HG02970 (cell line): Measurements from ENCODE around the gene DCTD.

Experiments
- ATAC-seq: cut with Tn5 transposase; IDR thresholded peaks from one replicate; pipeline ENCODE4 v1.9.1; 2021; ENCODE audit warnings: mild to moderate bottlenecking, moderate library complexity, moderate number of reproducible peaks; ENCODE audit not compliant: unreplicated experiment, low FRiP score

DCTD gene

DNA sequence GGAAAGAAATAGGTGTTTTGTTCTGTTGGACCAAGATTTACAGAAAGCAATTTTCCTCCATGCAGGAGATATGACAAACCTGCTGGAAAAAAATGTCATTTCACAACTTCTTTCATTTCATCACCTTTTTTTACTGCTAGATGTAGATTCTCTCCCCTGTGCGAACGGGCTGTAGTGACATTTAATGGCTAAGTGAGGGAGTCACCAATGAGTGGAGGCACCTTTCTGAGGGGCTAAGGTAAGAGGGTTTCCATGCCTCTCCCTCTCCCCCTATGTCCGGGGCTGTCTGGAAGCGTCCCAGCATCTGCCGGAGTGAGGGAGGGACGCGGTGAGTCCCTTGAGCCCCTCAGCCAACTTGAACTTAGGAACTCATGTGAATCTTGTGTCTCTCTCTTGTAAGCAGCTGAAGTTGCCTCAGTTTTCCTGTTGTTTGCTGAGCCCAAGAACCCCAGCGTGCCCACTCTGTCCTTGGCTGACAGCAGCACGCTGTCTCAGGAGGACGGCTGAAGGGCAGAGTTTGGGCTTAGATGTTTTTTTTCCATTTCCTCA is 42.3 kb downstream of the DCTD start:
- ATAC-seq, result no peak

- ATAC-seq, result no peak
These were observed 42.9 kb downstream of the DCTD start for GRCh38 chr4:182874304-182874751.

GRCh38 chr4:182873726-182874125 is 43.5 kb downstream of the DCTD start:
- ATAC-seq, result no peak

GRCh38 chr4:182873289-182873688 is 43.9 kb downstream of the DCTD start:
- ATAC-seq, result no peak

GRCh38 chr4:182872886-182873285 is 44.3 kb downstream of the DCTD start:
- ATAC-seq, result no peak

GRCh38 chr4:182871616-182872015 is 45.6 kb downstream of the DCTD start:
- no peak for ATAC-seq

GRCh38 chr4:182869697-182870096 is 47.5 kb downstream of the DCTD start:
- ATAC-seq, result no peak

DNA sequence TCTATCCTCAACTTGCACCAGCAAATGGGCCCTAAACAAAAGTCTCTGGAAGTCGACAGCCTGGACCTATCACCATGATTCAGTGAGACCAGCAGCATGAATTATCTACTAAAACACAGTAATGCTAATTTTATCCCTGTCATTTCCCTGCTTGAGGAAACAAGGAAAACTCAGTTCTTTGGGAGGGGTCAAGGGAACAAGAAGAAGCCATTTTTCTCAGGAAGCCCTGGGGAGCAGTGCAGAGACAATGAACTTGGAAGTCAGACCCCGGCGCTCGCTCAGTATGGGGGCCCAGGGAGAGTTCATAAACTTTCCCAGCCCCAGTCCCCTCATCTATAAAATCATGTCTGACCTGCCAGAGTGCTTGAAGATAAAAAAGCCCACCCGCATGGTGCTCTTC is 50.4 kb downstream of the DCTD start:
- ATAC-seq, result no peak

DNA sequence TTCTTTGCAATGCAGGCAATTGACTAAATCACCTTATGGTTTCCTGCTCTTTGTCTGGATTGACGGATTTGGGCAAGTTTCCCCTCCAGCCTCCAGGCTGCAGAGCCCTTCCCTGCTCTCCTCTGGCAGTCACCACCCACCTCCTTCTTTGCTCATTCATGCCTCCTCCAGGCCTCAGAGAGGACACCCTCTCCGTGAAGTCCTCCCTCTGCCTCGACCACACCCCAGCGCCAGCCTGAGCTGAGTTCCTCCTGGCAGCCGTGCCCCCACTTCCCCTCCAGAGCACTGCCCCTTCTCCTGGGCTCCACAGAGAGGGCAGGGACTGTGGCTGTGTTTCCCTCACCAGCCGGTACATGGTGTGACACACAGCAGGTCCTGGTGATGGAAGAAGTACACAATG is 53.7 kb downstream of the DCTD start:
- no peak for ATAC-seq

DNA sequence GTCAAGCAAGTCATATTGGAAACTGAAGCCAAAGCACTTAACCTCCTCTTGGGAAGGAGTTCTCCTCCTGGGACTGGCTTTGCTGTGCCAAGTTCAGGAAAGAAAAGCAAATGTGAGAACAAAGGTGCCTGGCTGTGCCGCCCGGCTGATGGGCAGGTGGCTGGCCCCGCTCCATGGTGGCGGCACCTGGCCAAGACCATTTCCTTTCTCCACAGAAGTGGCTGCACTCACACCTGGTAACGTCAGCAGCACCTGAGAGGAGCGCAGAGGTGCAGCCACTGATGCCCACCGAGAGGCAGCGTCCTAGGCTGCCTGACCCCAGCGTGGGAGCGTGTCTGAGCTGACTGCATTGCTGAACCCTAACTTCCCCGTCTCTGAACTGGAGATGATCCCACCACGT is 54.3 kb downstream of the DCTD start:
- no peak for ATAC-seq

DNA sequence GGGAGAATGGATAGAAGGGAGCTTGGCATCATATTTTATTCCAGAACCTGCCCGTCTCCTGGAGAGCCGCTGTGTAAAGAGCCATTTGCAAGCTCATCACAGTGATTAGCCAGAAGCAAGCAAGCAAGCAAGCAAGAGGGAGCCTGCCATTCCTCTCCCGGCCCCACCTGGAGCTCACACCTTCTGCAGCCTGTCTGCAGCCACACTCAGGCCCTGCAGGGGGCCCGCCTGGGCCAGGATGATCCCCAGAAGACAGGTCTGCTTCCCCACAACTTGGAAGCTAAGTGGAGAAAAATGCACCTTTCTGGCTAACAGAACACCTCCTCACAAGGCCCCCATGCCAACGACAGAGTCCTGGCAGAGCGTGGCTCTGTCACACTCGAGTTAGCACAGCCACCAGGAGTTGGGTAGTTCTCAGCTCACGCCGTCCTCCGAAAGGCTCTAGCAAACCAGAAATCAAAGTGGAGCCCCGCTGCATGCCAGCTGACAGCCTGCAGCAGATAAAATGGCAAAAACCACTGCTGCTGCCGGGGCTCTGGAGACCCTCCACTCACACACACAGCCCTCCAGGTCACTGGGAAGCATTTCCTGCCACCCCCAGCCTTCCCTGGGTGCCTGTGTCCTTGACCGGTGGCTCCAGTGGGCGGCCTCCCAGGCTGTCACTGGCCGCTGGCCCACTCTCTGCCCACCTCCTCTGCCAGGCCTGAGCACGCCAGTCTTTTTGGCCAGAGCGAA is 54.9 kb downstream of the DCTD start:
- ATAC-seq, result no peak

DNA sequence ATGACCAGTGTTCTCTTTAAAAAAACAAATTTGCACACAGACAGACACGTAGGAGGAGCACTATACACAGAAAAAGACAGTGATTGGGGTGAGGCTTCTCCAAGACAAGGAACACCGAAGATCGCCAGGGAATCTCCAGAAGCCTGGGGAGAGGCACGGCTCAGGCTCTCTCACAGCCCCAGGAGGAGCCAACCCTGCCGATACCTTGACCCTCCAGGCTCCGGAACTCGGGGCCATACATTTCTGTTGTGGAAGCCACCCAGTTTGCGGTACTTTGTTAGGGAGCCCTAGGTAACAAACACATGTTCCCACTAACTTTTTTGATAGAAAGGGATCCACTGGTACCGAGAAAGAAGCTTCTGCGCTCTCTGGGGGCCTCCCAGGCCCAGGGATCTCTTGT is 55.8 kb downstream of the DCTD start:
- ATAC-seq, result no peak

GRCh38 chr4:182859730-182860129 is 57.5 kb downstream of the DCTD start:
- no peak for ATAC-seq

GRCh38 chr4:182858711-182859110 is 58.5 kb downstream of the DCTD start:
- no peak for ATAC-seq

- no peak for ATAC-seq
These were observed 60.3 kb downstream of the DCTD start for GRCh38 chr4:182856862-182857261.

- no peak for ATAC-seq
These were observed 61.3 kb downstream of the DCTD start for GRCh38 chr4:182855877-182856276.

DNA sequence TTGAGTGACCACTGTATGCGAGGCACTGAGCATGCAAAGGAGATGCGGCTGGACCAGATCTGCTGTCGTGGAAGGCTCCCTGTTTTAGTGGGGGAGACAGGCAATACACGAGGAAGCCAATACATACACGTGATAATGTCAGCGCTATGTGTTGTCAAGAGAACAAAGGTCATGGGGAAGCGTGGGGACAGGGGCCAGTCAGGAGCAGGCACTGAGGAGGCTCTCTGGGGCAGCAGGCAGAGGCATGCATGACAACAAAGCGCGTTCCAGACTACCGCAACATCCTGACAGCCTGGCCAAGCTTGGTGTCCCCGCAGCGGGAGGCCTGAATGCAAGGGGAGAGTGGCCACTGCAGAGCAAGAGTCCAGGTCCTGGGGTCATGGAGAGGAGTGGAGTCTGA is 61.9 kb downstream of the DCTD start:
- ATAC-seq, result no peak

DNA sequence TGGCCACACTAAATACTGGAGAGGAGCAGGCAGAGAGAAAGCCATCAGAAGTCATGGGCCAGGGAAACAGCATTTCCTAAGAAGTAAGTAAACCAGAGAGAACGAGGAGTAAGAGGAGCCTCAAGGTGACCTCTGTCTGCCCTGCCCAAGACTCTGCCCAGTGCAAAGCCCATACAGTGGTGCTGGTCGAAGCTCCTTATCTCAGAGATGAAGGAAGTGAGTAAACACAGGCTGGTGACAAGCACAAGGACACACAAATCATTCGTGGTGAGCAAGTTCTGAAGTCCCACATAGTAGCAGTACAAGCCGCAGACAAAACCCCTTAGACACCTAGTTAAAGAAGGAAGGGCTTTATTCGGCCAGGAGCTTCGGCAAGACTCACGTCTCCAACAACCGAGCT is 62.7 kb downstream of the DCTD start:
- ATAC-seq, result no peak

- no peak for ATAC-seq
These were observed 63.4 kb downstream of the DCTD start for GRCh38 chr4:182853731-182854330.

- ATAC-seq, result no peak
These were observed 68.5 kb downstream of the DCTD start for GRCh38 chr4:182848685-182849084.

GRCh38 chr4:182847576-182848450 is 69.4 kb downstream of the DCTD start:
- ATAC-seq, result no peak
